Measurements from ENCODE around the gene SLC25A10. TPM values are rescaled to one million over a fixed set of nuclear protein-coding genes. Genes with fewer than 3 reads are reported as not detected.

Gene SLC25A10
- total and polyA plus RNA-seq, 2 donors (not counting 3 experiments of a cell fraction or from before 2014, with no cell fraction given), result 16.7 to 17.2 TPM

DNA sequence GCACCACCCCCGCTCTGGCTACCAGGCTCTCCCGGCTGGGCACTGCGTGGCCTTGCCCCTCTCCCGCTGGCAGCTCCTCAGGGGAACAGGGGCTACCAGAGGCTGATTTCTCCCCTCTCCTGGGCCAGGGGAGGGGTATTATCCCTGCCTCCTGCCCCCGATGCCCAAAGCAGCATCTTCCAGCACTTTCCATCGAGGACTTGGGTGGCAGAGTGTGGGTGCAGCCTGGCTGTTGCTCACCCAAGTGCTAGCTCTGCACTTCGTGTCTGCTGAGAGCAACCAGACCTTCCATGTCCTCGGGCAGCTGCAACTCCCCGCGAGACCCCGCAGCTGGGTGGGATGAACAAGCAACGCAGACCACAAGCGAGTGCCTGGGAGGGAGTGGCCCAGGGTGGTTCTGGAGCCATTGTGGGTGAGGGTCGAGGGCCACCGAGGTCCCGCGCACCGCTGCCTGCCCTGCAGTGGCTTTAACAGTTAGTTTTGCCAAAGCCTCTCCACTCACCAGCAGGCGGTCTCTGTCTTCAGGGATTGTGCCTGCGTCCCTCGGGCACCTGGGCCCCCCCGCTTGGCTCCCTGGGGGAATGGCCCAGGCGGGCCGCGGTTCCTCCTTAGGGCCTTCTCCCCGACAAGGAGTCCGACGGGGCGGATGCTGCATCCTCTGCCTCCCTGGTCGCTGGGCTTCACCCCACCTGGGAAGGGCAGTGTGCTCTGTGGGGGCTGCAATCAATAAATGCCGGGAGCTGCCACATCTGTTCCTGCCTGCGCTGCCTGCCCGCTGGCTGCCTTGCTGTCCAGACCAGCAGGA, 8.4 kb downstream of the SLC25A10 start:
- Histone ChIP-seq H3K4me2 (ENCODE audit: insufficient read depth, low read length) (no peak overlapping the region), H3K27ac (ENCODE audit: insufficient read depth, low read depth, low read length) (no peak overlapping the region), H3K27me3 (ENCODE audit: control insufficient read depth in 2 of 2, insufficient read depth in 2 of 2, low read length in 2 of 2) (peaks cover 0 to 3% of the 10 kb centered on the region in 2 experiments), H3K36me3 (ENCODE audit: control insufficient read depth in 2 of 2, extremely low read depth in 1 of 2, insufficient read depth in 2 of 2, low read length in 2 of 2) (no peaks in the 10 kb centered on the region), H4K20me1 (replicated peaks; ENCODE audit: control insufficient read depth, extremely low read depth, insufficient read depth, low read length) (no peaks in the 10 kb centered on the region), H2AFZ (ENCODE audit: low read depth, low read length) (no peak overlapping the region), H3K4me3 (replicated peaks in 1 of 3; ENCODE audit: insufficient read depth in 1 of 3, low read depth in 1 of 3, low read length in 3 of 3) (no peak overlapping the region), H3K9me1 (replicated peaks; ENCODE audit: control insufficient read depth, extremely low read depth, insufficient read depth, low read length) (no peaks in the 10 kb centered on the region), H3K9ac (replicated peaks; ENCODE audit: extremely low read depth, insufficient read depth, low read length) (no peak overlapping the region), H3K9me3 (replicated peaks; ENCODE audit: control insufficient read depth, insufficient read depth, low read length) (no peaks in the 10 kb centered on the region), H3K4me1 (ENCODE audit: control insufficient read depth, extremely low read depth, insufficient read depth, low read length) (peaks cover 4% of the 10 kb centered on the region), H3K79me2 (ENCODE audit: control insufficient read depth, insufficient read depth, low read length) (no peaks in the 10 kb centered on the region)
- DNase-seq (ENCODE audit: low read depth, low spot score), result no peak
- dilution Hi-C loops (cut with MboI; ENCODE audit: extremely low pct_ligation_motif_present, low sequenced_read_pairs) (no loop called here), intact Hi-C loops (cut with micrococcal nuclease) (no loop called here)
- TSS peak; percentile 7 for BruUV-seq (replicated peaks)
- POLR2A ChIA-PET, result no interaction called here
- no peak for FAIRE-seq
- no peak for TF ChIP-seq FOS (IDR thresholded peaks at IDR 0.05; ENCODE audit: borderline replicate concordance, insufficient read depth, low read length)
- TF ChIP-seq GATA2 (IDR thresholded peaks at IDR 0.05; ENCODE audit: insufficient read depth, insufficient read length, low read depth, low read length), result no peak
- TF ChIP-seq, protein P1, sequence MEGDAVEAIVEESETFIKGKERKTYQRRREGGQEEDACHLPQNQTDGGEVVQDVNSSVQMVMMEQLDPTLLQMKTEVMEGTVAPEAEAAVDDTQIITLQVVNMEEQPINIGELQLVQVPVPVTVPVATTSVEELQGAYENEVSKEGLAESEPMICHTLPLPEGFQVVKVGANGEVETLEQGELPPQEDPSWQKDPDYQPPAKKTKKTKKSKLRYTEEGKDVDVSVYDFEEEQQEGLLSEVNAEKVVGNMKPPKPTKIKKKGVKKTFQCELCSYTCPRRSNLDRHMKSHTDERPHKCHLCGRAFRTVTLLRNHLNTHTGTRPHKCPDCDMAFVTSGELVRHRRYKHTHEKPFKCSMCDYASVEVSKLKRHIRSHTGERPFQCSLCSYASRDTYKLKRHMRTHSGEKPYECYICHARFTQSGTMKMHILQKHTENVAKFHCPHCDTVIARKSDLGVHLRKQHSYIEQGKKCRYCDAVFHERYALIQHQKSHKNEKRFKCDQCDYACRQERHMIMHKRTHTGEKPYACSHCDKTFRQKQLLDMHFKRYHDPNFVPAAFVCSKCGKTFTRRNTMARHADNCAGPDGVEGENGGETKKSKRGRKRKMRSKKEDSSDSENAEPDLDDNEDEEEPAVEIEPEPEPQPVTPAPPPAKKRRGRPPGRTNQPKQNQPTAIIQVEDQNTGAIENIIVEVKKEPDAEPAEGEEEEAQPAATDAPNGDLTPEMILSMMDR (IDR thresholded peaks at IDR 0.05; ENCODE audit: extremely low read depth in 1 of 2, insufficient read depth in 1 of 2, low read depth in 1 of 2, low read length in 2 of 2), result no peak
- TF ChIP-seq, protein P2, sequence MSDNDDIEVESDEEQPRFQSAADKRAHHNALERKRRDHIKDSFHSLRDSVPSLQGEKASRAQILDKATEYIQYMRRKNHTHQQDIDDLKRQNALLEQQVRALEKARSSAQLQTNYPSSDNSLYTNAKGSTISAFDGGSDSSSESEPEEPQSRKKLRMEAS (IDR thresholded peaks at IDR 0.05; ENCODE audit: insufficient read depth, insufficient read length), result no peak
- TF ChIP-seq POLR2AphosphoS5 (IDR thresholded peaks at IDR 0.05; ENCODE audit: insufficient read depth, low read depth, low read length), result no peak
- no peak for TF ChIP-seq MYC (IDR thresholded peaks at IDR 0.05; ENCODE audit: low read depth, low read length)
- TF ChIP-seq POLR2A (IDR thresholded peaks at IDR 0.05; ENCODE audit: low read depth, low read length), result no peak
- no peak for TF ChIP-seq EZH2 (IDR thresholded peaks at IDR 0.05; ENCODE audit: borderline replicate concordance, low read depth, low read length, severe bottlenecking)
- TF ChIP-seq JUN (IDR thresholded peaks at IDR 0.05; ENCODE audit: borderline replicate concordance, insufficient read depth, insufficient read length, low read depth), result no peak
- CTCF ChIA-PET, result no interaction called here
